Stimulated activated CD8-positive, alpha-beta memory T cell treated with anti-CD3 and anti-CD28 coated beads, Interleukin-4, amount 100 ng/mL, for 4 hours (primary cell): ENCODE data around the gene GAB1.

ENCODE experiments used
- DNase-seq, 2 donors: peaks; one replicate each; pipeline ENCODE4 v3.0.0-alpha.2; 2020; ENCODE audit warnings: low read depth in 2 of 2, low spot score in 1 of 2

The GAB1 gene

DNA sequence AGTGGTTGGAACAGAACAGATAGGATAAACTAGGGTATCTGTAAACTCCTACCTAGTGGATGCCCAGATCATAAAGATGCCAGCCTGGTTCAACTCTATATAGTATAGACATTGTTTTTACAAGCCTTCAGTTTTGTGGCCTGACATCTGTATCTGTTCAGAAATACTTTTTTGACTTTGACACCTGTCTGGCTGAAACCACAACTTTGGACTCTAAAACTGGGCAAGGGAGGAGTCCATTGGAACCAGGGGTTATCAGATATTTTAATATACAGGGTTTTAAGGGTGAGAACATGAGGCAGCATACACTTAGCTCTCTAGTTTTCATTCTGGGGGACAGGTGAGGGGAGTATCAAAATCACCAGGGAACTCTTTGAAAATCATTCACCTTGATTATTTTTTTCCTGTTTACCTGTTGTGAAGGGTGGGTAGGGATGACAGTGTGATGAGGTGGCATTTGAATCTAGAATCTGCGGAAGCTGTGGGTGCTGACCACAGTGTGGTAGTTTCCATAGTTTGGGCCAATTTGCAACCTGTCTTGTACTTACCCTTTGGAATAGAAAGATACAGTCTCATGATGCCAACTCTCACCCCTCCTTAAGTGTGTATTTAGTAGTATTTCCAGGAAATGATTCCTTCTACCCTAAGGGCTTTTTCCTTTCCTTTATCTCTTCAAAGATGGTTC lies 20.6 kb downstream of the GAB1 start:
- no peak for DNase-seq

DNA sequence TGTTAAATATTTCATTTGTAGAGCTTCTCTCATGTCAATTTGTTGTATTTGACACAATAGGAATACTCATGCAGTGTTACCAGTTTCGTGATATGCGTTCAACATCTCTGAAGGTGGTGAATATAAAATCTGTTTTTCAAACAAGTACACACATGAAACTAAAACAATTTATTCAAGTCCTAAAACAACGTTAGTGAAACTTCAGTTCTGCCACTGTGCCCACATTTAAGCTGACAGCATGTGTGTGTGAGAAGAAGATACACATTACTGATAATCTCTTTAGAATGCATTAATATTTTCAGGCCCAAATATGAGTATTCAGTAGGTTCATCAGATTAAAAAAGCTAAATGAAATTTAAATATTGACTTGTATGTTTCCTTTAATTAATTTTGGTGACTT lies 21.7 kb downstream of the GAB1 start:
- no peak for DNase-seq

DNA sequence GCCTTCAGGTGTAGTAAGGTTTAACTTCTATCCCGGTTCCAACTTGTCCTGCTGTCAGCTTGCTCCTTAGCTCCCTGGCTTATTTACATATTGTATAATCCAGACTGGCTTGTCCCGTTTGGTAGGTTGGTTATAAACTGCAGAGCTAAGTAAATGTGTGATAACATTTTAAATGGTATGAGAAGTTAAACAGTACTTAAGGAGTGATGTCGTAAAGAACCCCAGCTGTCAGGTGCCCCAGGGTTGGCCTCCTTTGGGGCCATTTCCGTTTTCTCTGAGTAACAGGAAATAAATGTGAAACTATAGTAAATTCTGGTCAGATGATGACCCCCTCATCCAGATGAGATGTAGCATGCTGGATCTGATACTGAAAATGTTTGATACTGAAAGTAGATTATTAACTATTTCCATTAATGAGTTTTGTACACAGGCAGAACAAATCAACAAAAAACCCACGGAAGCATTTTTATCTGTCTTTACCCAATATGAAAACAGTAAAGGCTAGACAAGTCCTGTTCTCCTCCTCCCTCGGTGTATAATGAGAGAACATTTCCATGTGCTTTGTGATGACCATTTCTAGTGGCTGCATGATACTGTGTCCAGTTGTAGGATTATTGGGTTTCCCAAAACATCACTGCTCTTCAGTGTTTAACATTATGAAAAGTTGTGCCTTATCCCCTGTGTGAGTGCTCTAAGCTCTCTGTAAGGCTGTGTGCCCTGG lies 22.4 kb downstream of the GAB1 start:
- DNase-seq = no peak

DNA sequence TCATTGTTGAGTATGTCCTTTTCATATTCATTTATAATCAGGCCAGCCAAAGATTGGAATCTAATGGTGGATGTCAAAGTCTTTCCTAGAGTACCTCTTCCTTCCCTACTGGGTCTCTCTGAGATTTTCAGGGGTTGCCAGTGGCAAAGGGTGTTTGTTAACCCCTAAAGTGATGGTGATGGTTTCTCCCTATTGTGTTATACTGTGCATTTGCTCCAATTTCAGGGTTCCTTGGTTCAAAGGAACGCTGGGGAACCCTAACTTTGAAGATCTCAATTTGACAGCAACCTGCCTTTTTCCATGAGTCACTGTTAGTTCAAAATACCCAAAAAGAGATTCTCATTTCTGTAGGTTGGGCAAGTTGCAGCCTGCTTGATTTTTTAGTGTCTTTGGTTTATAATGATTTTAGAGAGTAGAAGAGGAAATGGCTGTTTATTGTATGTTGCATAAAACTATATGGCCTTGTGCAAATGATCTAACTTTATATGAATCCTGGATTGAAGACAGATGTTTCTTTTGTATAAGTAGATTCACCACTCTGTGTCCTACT lies 23.0 kb downstream of the GAB1 start:
- no peak for DNase-seq

DNA sequence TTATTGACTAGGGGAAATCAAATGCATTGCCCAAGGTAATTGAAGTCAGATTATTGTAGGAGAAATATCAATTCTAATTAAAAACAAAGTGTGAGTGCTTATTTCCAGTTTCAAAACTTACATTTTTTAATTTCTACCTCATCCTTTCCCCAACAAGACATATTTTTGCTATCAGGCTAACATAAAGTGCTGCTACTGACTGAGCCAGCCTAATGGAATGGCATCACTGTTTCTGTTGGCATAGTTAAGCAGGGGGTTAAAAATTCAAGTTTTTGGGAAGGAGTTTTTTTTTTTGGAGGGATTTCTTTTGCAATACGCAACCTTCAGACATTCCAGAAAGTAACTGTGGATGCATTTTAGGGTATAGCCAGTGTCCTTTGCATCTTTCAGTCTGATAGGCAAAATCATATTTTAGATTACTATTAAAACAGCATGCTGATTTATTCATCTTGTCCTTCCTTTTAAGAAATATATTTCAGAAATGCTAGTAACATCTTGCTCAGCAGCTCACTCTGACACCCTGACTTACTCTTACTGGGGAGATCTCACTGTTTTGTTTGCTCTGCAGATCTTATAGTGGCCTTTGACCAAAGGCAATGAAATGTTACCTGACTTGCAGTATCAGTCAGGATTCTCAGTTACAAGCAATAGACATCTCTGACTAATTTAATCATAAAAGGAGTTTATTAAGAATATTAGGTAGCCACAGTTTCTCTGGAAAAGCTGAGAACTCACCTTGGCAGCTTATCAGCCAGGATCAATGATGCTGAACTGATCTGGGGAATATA lies 24.4 kb downstream of the GAB1 start:
- DNase-seq = no peak

DNA sequence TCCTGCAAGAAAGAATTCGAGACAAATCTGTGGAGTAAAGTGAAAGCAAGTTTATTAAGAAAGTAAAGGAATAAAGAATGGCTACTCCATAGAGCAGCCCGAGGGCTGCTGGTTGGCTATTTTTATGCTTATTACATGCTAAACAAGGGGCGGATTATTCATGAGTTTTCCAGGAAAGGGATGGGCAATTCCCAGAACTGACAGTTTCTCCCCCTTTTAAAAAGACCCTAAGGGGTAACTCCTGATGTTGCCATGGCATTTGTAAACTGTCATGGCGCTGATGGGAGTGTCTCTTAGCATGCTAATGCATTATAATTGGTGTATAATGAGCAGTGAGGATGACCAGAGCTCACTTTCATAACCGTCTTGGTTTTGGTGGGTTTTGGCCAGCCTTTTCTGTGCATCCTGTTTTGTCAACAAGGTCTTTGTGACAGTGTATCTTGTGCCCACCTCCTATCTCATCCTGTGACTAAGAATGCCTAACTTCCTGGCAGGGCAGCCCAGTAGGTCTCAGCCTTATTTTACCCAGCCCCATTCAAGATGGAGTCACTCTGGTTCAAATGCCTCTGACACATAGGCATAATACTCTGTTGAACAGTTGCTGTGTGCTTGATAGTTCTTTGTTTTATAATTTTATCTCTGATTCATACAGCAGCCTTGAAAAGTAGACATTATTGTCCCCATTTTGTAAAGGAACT lies 25.8 kb downstream of the GAB1 start:
- no peak for DNase-seq

DNA sequence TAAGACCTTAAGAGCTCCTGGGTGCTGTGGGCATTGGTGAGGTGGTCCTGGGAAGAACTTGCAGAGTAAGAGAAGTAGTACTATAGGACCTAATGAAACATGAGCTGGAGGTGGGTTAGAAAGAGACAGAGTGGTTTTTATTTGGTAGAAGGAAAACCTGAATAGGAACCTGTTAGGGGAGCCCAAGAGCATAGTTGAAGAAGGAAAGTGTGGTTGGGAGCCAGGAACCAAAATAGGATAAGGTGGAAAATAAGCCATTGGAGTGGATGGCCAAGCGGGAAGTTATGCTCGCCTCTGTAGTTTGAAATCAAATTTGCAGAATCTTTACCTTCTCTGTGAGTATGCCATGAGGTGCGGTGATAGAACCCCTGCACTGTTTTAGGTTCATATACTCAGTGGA lies 26.7 kb downstream of the GAB1 start:
- DNase-seq = no peak

DNA sequence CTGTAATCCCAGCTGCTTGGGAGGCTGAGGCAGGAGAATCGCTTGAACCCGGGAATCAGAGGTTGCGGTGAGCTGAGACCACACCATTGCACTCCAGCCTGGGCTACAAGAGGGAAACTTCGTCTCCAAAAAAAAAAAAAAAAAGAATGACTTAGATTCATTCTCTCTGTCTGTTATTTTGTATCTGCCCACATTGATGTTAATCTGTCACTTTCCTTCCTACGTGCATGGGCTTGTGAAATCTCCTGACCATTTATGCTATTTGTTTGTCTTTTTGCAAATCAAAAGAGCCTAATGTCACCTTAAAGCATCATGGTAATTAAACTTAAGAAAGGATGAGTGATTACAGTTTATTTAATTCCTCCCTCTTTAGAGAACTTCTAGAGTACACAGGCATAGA lies 27.4 kb downstream of the GAB1 start:
- no peak for DNase-seq

DNA sequence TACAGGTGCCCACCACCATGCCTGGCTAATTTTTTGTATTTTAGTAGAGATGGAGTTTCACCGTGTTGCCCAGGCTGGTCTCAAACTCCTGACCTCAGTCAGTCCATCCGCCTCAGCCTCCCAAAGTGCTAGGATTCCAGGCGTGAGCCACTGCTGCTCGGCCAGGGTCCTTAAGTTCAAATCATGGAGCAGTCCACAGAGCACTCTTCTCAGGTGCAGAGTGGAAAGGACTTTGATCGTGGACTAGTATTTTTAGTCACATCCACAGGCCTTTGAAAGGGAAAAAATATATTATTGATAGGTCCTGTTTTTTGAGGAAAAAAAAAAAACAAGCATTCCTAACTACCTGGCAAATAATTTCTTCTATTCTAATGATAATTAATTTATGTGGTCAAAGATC lies 31.2 kb downstream of the GAB1 start:
- DNase-seq = no peak

DNA sequence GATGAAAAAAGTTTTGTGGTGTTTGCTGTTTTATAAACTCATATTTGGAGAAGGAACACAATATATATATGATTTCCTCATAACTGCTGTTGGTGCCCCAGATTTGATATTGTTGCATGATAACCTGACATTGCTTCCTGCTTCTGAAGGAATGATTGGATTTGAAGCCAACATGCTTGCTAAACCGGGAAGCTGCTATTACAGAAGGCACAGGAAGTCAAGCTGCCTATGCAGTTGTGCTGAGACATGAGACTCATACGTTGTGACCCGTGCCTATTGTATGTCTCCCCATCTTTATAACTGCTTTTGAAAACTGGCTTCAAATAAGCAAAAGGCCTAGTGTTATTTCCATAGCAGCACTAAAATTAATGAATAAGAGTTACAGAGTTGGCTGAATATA lies 32.9 kb downstream of the GAB1 start:
- DNase-seq = no peak

DNA sequence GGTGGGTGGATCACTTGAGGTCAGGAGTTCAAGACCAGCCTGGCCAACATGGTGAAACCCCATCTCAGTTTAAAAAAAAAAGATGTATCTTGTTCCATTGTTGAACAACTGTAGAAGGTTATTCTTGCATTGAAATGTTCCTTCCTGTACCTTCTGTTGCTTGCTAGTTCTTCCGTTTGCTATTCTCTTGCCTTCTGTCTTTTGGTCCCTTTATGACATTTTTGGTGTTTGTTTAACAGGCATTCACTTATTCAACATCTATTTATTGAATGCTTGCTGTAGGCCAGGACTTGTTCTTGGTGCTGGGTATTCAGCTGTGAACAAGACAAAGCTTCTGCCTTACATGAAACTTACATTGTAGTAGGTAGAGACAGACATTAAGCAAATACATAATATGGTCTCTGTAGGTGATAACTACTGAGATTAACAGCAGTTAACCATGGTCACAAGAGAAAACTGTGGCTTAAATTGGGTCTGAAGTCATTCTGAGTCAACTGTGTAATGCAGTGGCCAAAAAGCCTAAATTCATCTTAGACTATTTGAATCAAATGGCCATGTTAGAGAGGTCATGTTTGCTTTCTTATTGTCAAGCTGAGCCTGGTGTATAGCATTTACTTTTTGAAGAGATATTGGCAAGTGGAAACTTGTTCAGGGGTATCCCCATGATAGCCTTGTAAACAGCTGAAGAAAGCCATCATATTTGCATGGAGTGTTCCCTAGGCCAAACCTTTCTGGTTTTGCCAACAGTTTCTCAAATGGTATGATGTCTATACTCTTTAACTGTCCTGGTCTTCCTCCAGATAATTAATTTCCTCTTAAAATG lies 35.6 kb downstream of the GAB1 start:
- DNase-seq = no peak

DNA sequence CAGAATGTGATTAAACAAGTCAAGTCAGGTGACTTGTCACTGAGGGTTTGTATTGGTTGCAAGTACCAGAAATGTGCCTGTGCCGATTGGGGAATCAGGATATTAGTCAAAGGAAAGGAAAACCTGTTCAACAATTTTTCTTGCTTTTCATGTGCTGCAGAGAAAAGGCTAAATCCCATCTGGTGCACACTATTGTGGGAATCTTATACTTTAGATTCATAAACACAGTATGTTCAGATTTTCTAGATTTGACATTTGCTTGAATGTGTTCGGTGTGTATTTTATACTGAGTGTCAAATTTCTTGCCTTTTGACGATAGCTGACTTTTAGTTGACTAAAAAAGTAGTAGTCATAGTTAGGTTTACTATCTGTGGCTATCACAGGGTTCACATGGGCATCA lies 37.6 kb downstream of the GAB1 start:
- DNase-seq = no peak

DNA sequence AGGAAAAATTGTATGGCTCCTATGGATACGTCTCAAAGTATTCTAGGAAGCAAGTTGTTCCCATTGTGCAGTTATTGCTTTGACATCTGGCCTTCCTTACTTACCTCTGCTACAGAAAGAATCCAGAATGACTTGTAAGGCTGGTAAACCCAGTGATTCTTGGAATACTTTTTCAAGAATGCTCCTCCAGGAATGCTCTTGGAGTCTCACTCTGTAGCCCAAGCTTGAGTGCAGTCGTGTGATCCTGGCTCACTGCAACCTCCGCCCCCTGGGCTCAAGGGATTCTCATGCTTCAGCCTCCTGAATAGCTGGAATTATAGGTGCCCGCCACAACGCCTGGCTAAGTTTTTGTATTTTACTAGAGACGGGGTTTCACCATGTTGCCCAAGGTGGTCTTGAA lies 38.1 kb downstream of the GAB1 start:
- no peak for DNase-seq

DNA sequence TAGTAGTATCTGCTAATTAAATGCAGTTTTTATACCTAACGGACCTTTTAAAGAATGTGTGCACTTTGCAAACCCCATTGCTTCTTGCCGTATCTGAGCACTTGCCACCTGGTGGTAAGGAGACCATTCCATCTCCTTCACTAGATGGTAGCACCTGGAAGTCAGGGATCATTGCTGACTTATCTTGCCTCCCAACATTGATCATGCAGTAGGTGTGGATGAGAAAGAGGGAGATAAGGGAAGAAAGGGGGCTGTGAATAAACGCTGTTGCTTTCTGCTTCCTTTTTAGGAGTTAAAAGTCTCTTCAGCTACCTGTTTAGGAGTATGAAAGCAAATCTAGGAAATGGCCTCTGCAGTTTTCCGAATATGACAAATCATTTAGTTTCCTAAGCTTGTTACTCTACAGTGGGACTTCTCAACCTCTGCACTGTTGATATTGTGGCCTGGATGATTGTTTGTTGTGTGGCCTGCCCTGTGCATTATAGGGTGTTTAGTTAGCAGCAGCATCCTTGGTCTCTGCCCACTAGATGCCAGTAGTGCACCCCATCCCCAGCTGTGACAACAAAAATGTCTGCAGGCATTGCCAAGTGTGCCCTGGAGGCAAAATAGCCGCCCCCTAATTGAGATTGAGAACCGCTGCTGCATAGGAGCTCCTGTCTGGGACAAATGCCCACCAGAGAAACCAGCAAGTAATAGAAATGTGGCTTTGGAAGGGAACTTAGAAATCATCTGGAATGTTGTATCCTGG lies 38.8 kb downstream of the GAB1 start:
- no peak for DNase-seq

DNA sequence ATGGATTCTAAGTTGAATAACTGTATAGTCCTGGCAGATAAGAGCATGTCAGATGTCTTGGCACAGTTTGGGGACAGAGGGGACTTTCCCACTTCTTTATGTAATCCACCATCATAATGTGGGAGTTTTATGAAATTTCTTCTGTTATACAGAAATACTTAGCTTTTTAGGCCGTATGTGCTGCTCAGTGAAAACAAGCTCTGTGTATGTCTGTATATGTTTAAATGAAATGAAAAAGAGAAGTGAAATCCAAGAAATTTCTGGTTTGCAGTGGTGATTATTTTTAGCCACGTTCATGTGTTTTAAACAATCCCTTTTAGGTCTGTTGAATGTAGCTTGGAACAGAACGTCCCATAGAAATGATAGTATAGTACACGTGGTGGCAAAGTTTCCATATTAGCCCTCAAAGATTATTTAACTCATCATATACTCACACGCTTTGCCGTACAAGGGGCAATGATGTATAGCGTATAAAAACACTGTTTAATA lies 41.0 kb downstream of the GAB1 start:
- no peak for DNase-seq

DNA sequence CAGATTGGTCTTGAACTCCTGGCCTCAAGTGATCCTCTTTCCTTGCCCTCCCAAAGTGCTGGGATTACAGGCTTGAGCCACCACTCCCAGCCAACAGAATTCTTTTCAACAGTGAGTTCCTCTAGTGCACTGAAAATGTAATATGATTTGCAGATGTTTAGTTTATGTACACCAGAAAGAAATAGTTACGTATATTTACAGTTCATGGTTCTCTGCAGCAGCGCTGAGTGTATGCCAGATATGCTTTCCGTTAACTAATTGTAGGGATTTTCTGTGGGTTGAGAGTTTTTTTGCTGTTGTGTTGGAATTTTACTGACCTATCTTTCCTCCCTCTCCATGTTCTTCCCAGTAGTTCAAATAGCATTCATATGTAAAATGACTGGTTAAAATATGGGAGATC lies 44.0 kb downstream of the GAB1 start:
- no peak for DNase-seq

DNA sequence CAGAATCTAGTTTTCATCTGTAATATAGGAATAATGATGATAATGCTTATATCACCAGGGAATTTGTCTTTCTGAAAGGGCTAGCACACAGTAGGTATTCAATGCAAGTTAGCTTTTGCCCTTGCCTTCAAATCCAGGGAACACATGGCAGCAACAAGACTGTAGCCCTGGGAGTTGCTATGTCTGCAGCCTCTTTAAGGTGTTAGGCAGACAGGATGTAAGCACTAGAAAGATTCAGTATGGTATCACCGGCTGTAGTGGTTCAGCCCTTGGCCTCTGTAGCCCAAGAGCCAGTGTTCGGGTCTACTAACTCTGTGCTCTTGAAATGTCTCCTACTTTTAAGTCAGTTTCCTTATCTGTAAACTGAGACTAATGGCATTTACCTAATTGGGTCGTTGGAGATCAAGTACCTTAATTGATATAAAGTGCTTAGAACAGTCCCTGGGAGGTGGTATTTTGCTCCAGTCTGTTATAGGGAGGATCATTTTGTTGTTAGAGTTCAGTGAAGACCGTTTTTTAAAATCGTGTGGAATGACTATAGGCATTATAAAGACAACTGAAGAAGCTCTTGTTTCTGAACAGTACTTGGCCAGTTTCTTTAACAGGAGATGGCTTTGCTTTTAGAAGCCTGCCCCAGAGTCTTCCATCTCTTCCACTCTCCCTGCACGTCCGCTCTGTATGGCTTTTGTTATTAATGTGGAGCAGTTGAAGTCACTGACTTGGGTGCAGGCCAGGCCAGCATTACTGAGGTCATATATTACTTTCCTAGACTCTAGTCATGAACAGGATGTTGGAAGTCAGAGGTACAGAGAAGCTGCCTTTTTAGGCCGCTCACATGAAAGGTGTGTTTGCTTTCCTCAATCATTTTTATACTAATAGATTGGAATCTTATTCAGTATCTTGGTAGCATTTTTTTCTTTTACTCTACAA lies 44.8 kb downstream of the GAB1 start:
- no peak for DNase-seq

DNA sequence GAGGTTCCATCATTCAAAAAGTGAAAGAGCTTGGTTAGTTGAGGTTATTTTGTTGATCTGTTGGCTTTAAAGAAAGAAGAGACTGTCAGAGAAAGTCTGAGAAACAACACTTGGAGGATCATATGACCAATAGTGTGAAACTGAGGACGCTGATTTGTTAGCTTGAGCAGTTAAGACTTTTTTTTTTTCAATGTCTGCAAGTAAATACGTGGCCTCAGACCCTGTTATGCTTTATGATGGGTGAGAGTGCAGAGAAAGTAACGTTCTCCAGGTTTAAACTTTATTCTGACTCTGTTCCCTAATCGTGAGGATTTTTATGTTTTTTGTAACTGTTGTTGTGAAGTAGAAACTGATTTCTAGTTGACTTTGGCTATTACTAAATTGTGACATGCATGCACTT lies 45.9 kb downstream of the GAB1 start:
- DNase-seq = no peak
